Astrocyte of the cerebellum (primary cell): Measurements from ENCODE around the gene CNTNAP3B.
"Not testable (repeated sequence)": the region's sequence is repeated elsewhere in the genome, so short reads cannot be mapped to it uniquely, and the experiment has no call there.

Experiments
- DNase-seq: peaks from one replicate; pipeline ENCODE4 v3.0.0-alpha.2; 2011; ENCODE audit warnings: low read depth
- H3K4me3 ChIP-seq: 2 replicates; pipeline ENCODE4 v1.5.1; 2011; ENCODE audit warnings: mild to moderate bottlenecking, low read depth, low read length, moderate library complexity
- in situ Hi-C: cut with HindIII; loops from 2 replicates; pipeline ENCODE4 v1.10.0; 2017; ENCODE audit warnings: low sequenced_read_pairs

The CNTNAP3B gene

DNA sequence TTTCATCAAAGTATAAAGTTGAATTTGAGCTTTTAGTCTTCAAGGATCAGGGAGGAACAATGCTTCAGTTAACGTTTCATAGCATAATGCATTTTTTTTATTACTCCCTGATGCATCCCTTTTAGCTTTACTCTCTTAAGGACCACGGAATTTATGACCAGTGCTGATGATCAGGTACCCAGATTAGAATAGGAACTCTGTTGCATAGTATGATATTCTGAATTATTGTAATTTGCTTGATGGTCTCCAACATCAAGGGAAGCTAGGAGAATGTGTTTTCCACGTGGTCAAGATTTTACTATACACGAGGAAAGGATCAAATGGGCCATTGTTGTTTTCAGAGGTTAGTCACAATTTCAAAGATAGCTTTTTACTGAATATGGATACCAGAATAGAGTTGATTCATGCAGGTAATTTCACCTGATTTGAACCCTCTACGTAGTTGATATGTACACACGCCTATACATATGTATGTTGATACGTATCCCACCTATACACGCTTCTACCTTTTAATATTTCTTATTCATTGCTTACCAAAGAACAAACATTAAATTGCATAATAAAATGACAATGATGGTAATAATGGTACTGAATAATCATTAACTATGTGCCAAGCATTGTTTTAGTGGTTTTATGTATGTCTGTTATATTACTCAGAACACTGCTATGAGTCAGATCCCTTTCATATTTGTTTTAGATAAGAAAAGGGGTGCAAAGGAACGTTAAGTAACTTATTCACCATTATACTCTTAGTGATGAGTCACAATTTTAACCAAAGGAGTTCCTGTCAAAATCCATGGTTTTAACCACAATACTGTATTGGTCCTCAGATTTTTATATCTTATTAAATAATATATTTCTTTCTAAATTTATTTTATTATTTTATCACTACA, 277.1 kb downstream of the CNTNAP3B start:
- DNase-seq, in situ Hi-C loops, H3K4me3 ChIP-seq: not testable (repeated sequence)

DNA sequence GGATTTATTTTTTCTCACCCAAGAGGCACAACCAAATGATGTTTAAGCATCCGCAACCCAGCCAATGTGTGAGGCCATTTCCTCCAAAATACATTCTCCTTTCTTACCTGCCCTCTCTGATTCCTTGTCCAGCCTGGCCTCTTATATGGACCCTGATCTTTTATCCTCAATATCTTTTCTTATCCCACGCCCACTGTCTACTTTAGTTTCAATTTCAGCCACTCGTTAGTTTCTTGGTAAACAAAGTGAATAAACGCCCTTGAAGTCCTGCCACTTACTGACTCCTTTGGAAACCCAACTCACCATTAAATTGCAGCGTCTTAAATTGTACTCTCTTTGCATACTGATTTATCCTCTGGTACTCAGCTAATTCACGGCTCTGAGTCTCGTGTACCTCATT, 281.4 kb downstream of the CNTNAP3B start:
- not testable (repeated sequence) for DNase-seq

More for the DNA sequence above, 281.4 kb downstream of the CNTNAP3B start:
- H3K4me3 ChIP-seq, in situ Hi-C loops: not testable (repeated sequence)
